Activated T-helper 17 cell treated with anti-CD3 and anti-CD28 coated beads, Interleukin-2, amount 50 U/mL, for 72 hours (primary cell): ENCODE measurements around the gene QRSL1. TPM values are rescaled to one million over a fixed set of nuclear protein-coding genes. Genes with fewer than 3 reads are reported as not detected.
"Not testable (repeated sequence)": the region's sequence is repeated elsewhere in the genome, so short reads cannot be mapped to it uniquely, and the experiment has no call there.

ENCODE experiments used
- ATAC-seq: fragments of 150-1000 bp; cut with Tn5 transposase; replicated peaks from 2 replicates; pipeline ENCODE4 v1.10.0; 2021; ENCODE audit warnings: mild to moderate bottlenecking, moderate library complexity
- H3K27ac Mint-ChIP-seq: one replicate; pipeline ENCODE4 v1.8.0; 2022; ENCODE audit warnings: mixed read lengths
- H3K27me3 Mint-ChIP-seq: one replicate; pipeline ENCODE4 v1.8.0; 2022; ENCODE audit warnings: mixed read lengths
- H3K36me3 Mint-ChIP-seq: one replicate; pipeline ENCODE4 v1.8.0; 2022; ENCODE audit warnings: low read depth, mild to moderate bottlenecking, mixed read lengths
- H3K4me1 Mint-ChIP-seq: one replicate; pipeline ENCODE4 v1.8.0; 2022; ENCODE audit warnings: mixed read lengths
- H3K4me3 Mint-ChIP-seq: one replicate; pipeline ENCODE4 v1.8.0; 2022; ENCODE audit warnings: mild to moderate bottlenecking, mixed read lengths
- H3K9me3 Mint-ChIP-seq: one replicate; pipeline ENCODE4 v1.8.0; 2022; ENCODE audit warnings: mixed read lengths
- total RNA-seq, 2 donors: library from RNA; stranded (reverse); gene quantifications; one replicate each; pipeline ENCODE4 v1.2.3, GENCODE V29; 2022

The QRSL1 gene
- total RNA-seq, 2 donors from 2014 or later, result 10.9 to 18.2 TPM

DNA sequence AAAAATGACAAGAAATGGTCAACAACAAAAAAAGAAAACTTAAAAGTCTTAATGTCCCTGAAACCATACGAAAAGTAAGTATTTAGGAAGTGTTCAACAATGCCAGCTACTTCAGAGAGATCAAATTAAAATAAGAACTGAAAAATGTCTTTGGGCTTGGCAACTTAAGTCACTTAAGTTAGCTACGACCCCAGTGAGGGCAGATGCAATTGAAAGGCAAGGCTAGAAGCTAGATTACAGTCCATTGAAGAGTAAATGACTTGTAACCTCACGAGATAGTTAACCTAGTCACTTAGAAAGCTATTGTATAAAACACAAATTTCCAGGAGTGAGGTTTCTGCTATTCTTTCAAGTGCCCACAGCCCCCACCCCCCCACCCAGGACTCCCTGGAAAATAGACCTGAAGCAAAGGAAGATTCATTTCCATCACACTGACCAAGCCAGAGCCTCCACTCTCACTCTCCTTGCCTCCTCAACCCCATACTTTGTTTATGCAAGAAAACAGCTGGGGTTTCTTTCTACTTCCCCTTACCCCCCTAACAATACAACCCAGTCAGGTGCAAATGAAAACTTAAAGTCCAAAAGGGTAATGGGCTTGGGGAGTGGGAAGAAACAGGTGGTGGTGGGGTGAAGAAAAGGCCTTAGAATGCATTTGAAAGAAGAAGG is 14.7 kb upstream of the QRSL1 start:
- ATAC-seq, result no peak
- Mint-ChIP-seq H3K36me3 (peaks cover 45% of the 10 kb centered on the region), H3K27ac (peak overlapping the region; percentile 44), H3K27me3 (no peaks in the 10 kb centered on the region), H3K9me3 (no peaks in the 10 kb centered on the region), H3K4me3 (no peak overlapping the region), H3K4me1 (peaks cover 19% of the 10 kb centered on the region)

DNA sequence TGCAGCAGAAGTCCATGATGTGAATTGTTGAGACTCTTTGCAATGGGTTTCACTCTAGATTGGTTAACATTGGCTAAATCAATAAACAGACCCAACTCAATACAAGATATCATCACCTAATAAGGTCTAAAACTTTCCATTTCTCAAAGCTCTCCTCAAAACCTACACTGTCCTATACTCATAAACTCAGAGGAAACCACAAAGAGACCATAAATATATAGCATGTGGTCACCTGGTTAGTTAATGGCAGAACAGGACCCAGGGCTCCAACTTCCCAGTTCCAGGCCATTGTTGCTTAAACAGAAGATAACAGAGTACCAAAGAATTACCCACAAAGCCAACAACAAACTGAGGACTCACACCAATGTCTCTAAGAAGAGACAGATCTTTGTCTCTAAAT is 12.1 kb upstream of the QRSL1 start:
- no peaks in the 10 kb centered on the region for H3K9me3 Mint-ChIP-seq
- peaks cover 19% of the 10 kb centered on the region for H3K4me1 Mint-ChIP-seq
- H3K4me3 Mint-ChIP-seq, result no peak overlapping the region
- ATAC-seq, result no peak
- H3K27ac Mint-ChIP-seq, result no peak overlapping the region
- H3K36me3 Mint-ChIP-seq, result peaks cover 50% of the 10 kb centered on the region
- no peaks in the 10 kb centered on the region for H3K27me3 Mint-ChIP-seq

DNA sequence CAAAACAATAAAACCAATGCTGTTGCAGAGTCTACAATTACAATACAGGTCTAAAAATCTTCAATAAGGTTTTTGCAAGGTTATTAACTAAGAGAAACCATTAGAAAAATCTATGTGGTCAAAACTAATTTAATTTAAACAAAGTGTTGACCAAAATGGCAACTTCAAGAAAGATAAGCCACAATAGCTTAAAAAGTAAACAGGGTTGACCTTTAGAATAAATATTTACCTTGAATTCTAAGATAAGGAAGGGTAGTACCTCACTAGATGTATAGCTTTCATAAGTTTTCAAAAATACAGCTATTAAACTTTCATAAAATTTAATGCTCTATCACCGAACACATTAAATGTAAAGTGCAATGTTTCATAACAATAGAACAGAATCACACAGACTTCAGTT is 11.5 kb upstream of the QRSL1 start:
- Mint-ChIP-seq H3K9me3 (no peaks in the 10 kb centered on the region), H3K4me3 (no peak overlapping the region), H3K36me3 (peaks cover 50% of the 10 kb centered on the region), H3K27ac (no peak overlapping the region), H3K27me3 (no peaks in the 10 kb centered on the region), H3K4me1 (peaks cover 15% of the 10 kb centered on the region)
- ATAC-seq, result no peak

DNA sequence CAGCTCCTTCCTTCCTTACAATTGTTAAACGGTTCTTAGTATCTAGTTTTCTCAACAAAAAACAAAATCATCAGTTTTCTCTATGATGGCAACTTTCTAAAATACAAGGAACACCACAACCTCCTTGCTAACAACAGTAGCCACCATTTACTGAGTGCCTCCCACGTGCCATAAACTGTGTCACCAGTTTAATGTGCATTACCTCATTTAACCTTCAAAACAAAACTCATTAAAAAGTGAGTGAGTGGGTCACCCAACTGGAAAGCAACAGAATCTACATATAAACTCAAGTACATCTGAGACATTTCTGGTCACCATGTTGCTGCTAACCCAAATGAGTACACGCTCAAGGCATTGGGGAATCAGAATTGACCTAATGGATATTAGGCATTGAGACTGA is 11.1 kb upstream of the QRSL1 start:
- peaks cover 45% of the 10 kb centered on the region for H3K36me3 Mint-ChIP-seq
- H3K9me3 Mint-ChIP-seq, result no peaks in the 10 kb centered on the region
- no peaks in the 10 kb centered on the region for H3K27me3 Mint-ChIP-seq
- no peak overlapping the region for H3K4me3 Mint-ChIP-seq
- H3K4me1 Mint-ChIP-seq, result peaks cover 11% of the 10 kb centered on the region
- ATAC-seq, result no peak
- H3K27ac Mint-ChIP-seq, result no peak overlapping the region

DNA sequence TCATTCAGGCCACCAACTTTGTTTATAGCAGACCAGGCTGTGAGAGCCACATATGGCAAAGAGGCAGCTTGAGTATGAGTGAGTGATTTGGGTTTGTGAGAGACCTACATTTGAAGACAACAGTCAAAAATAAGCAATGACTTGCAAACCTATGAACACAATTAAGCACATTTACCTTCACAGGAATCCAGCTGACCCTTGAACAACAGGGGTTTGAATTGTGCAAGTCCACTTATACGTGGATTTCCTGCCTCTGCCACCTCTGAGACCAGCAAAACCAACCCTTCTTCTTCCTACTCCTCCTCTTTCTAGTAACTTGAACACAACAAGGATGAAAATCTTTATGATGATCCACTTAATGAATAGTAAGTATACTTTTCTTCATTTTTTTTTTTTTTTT is 10.2 kb upstream of the QRSL1 start:
- no peak overlapping the region for H3K27ac Mint-ChIP-seq
- H3K36me3 Mint-ChIP-seq, result peaks cover 36% of the 10 kb centered on the region
- no peaks in the 10 kb centered on the region for H3K27me3 Mint-ChIP-seq
- H3K4me1 Mint-ChIP-seq, result peaks cover 2% of the 10 kb centered on the region
- no peak overlapping the region for H3K4me3 Mint-ChIP-seq
- no peak for ATAC-seq
- H3K9me3 Mint-ChIP-seq, result no peaks in the 10 kb centered on the region

DNA sequence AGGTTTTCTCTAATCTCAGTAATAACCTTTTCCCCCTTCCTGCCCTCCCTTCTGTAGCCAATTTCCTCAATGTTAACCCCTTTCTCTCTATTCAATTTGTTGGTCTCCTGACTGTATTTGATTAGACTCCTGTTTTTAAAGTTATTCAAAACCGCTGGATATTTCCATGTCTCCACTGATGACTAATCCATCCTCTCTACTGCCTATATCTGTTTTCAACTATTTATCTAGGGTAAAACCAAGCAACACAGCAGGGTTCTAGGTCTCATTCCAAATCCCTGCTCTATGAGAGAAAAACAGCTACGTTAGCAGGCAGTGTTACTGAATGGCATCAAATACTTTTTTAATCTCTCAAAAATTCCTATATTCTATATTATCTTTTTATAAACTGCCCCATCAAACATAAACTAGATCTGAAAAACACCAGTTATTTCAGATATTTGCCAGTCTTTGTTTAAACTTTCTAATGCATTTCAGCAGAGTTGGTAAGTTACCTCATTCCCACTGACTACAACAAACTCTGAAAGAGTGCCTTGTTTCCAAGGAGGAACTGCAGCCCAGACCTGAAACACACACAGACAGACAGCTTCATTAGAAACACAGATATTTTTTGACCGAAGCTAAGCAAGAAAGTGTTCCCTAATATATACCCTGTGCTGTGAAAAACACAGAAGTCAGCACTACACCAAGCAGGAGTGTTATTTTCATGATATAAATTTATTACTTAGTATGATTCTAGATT is 8.3 kb upstream of the QRSL1 start:
- no peak for ATAC-seq
- Mint-ChIP-seq H3K9me3 (no peaks in the 10 kb centered on the region), H3K36me3 (peaks cover 26% of the 10 kb centered on the region), H3K27me3 (no peaks in the 10 kb centered on the region), H3K4me1 (peaks cover 3% of the 10 kb centered on the region), H3K27ac (no peak overlapping the region), H3K4me3 (no peak overlapping the region)

DNA sequence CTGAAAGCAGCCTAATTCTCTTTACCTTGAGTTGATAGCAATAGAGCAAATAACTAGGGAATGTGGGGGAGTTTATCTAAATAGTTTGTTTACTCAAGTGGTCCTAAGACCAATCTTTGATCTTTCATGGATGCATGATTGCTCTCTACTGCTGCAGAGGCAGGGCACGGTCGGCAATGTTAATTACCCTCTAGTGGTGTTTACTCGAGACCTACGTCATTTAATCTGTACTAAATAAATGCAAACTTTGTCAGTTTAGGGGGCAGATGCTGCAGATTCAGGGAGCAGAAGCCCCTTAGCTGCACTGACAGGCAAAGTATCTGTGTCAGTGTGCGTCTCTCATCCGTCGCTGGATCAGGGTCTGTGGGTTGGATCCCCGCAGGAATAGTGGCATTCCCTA is 7.0 kb upstream of the QRSL1 start:
- peaks cover 20% of the 10 kb centered on the region for H3K36me3 Mint-ChIP-seq
- peaks cover 3% of the 10 kb centered on the region for H3K4me1 Mint-ChIP-seq
- H3K27ac Mint-ChIP-seq, result no peak overlapping the region
- H3K9me3 Mint-ChIP-seq, result no peaks in the 10 kb centered on the region
- ATAC-seq, result no peak
- no peaks in the 10 kb centered on the region for H3K27me3 Mint-ChIP-seq
- H3K4me3 Mint-ChIP-seq, result no peak overlapping the region

DNA sequence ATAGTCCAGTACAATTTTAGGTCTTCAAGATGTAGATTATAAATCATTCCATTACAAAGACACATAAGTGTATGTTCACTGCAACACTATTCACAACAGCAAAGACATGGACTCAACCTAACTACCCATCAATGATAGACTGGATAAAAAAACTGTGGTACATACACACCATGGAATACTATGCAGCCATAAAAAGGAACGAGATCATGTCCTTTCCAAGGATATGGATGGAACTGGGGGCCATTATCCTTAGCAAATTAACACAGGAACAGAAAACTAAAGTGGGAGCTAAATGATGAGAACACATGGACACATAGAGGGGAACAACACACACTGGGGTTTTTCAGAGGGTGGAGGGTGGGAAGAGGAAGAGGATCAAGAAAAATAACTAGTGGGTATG is 6.3 kb upstream of the QRSL1 start:
- no peak overlapping the region for H3K27ac Mint-ChIP-seq
- H3K4me1 Mint-ChIP-seq, result peaks cover 3% of the 10 kb centered on the region
- ATAC-seq, result no peak
- H3K9me3 Mint-ChIP-seq, result no peaks in the 10 kb centered on the region
- H3K4me3 Mint-ChIP-seq, result no peak overlapping the region
- H3K36me3 Mint-ChIP-seq, result peaks cover 19% of the 10 kb centered on the region
- H3K27me3 Mint-ChIP-seq, result no peaks in the 10 kb centered on the region

DNA sequence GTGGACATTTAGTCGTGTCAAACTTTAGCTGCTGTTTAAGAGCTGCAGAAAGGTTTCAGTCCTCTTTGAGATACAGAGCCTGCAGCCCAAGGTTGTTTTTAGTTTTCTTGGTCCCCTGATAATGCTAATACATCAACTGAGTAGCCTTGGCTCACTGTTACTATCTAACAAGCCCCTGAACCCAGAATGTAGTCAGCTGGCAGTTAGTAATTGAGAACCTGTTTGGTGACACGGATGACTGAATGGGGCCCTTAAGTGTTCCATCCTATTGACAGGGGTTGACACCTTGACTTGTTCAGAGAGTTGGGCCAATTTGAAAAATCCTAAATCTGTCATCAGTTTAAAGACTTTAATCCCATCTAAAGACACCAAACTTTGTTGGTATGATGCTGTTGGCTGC is 2.9 kb upstream of the QRSL1 start:
- H3K36me3 Mint-ChIP-seq, result peaks cover 9% of the 10 kb centered on the region
- H3K4me3 Mint-ChIP-seq, result no peak overlapping the region
- H3K27ac Mint-ChIP-seq, result no peak overlapping the region
- H3K4me1 Mint-ChIP-seq, result peaks cover 13% of the 10 kb centered on the region
- no peaks in the 10 kb centered on the region for H3K9me3 Mint-ChIP-seq
- H3K27me3 Mint-ChIP-seq, result no peaks in the 10 kb centered on the region
- ATAC-seq, result no peak

DNA sequence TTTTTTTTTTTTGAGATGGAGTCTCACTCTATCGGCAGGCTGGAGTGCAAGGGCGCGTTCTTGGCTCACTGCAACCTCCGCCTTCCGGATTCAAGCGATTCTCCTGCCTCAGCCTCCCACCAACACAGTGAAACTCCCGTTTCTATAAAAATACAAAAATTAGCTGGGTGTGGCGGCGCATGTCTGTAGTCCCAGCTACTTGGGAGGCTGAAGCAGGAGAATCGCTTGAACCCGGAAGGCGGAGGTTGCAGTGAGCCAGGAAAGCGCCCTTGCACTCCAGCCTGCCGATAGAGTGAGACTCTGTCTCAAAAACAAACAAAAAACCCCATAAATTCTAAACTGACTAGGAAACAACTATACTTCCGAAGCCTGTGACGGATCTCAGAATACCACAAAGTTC is 1.6 kb upstream of the QRSL1 start:
- H3K27ac Mint-ChIP-seq, ATAC-seq, H3K36me3 Mint-ChIP-seq, H3K9me3 Mint-ChIP-seq, H3K27me3 Mint-ChIP-seq: not testable (repeated sequence)
- H3K4me3 Mint-ChIP-seq, result peak overlapping the region; percentile 98
- peaks cover 13% of the 10 kb centered on the region for H3K4me1 Mint-ChIP-seq

DNA sequence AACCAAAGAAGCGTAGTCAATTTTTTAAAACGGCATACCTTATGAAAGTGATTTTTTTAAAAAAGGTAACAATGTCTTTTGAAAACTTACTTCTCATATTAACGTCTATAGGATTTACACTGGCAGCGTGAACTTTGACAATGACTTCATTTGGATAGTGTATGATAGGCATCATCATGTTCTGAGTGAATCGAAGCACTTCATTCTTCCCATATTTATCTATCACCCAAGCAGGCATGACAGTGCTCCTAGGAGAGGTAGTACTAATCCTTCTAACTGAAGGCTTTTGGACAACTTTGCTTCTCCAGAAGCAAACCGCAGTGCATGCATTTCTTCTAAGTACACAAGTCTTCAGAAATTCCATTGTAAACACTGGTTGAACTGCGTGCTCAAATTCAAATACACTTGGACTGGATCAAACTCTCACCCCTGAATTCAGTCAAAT is 698 bp upstream of the QRSL1 start:
- Mint-ChIP-seq H3K27ac (peak overlapping the region; percentile 98), H3K27me3 (no peaks in the 10 kb centered on the region), H3K36me3 (no peaks in the 10 kb centered on the region), H3K9me3 (no peaks in the 10 kb centered on the region), H3K4me1 (peaks cover 13% of the 10 kb centered on the region), H3K4me3 (peak overlapping the region; percentile 98)
- ATAC-seq, result peak; percentile 36

DNA sequence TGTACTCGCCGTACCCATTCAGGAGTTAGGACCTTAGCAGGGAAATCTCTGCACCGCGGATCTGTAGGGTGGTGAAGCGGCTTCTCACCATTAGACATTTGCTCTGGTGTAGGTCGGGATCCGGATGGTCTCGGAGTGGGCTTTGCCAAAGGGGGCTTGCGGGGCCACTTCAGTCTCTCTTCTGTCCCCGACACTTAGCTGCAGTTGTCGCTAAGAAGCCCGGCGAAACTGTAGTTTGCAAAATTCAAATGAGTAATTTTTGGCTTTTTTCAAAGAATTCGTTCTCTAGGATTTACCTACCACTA is 433 bp downstream of the QRSL1 start:
- Mint-ChIP-seq H3K36me3 (peaks cover 3% of the 10 kb centered on the region), H3K27ac (peak overlapping the region; percentile 98), H3K9me3 (no peaks in the 10 kb centered on the region), H3K27me3 (no peaks in the 10 kb centered on the region), H3K4me3 (peak overlapping the region; percentile 98), H3K4me1 (peaks cover 17% of the 10 kb centered on the region)
- no peak for ATAC-seq

DNA sequence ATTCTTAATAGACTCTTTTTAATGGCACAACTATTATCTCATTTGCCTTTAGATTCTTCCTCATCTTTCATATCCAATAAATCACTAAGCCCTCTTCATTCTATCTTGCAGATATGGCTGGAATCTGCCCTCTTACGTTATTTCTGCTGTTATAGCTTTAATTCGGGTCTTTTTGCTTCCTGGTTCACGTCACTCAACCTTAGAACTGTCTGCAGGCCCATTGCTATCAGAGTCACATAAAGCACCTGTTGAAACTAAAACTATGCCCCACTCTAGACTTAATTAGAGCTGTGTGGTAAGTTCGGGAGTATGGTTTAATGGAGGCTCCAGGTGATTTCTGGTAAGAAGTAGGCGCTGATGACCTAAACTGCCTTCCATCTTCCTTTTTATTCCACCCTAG is 988 bp downstream of the QRSL1 start:
- ATAC-seq, result no peak
- peaks cover 19% of the 10 kb centered on the region for H3K4me1 Mint-ChIP-seq
- H3K27ac Mint-ChIP-seq, result peak overlapping the region; percentile 98
- H3K4me3 Mint-ChIP-seq, result peak overlapping the region; percentile 98
- H3K9me3 Mint-ChIP-seq, result no peaks in the 10 kb centered on the region
- peaks cover 8% of the 10 kb centered on the region for H3K36me3 Mint-ChIP-seq
- H3K27me3 Mint-ChIP-seq, result no peaks in the 10 kb centered on the region

DNA sequence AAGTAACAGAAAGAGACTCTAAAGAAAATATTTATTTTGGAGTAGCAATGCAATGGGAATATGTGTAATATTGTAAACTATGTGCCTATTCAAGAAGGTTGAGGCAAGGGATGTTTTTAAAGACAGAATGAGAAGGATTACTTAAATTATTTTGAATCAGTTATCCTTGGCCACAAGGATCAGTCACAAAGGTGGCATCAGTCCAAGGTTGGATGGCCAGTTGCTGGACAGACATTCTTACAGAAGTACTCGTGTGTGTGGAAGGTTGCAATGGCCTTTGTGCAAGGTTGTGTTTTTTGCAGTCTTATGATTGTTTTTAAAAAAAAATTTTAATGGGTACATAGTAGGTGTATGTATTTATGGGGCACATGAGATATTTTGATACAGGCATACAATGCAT is 2.0 kb downstream of the QRSL1 start:
- Mint-ChIP-seq H3K9me3 (no peaks in the 10 kb centered on the region), H3K36me3 (peaks cover 9% of the 10 kb centered on the region), H3K4me1 (peaks cover 18% of the 10 kb centered on the region), H3K4me3 (no peak overlapping the region), H3K27me3 (no peaks in the 10 kb centered on the region), H3K27ac (no peak overlapping the region)
- no peak for ATAC-seq

DNA sequence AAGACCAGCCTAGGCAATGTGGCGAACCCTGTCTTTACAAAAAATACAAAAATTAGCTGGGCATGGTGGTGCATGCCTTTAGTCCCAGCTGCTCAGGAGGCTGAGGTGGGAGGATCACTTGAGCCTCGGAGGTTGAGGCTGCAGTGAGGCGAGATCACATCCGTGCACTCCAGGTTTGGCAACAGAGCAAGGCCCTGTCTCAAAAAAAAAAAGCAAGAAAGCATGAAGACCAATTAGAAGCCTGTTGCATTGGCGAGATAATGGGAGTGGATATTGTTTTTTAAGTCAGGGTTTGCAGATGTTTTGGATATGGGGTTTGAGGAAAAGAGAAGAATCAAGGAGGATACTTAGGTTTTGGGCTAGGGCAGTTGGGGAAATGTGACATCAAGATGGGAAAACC is 5.2 kb downstream of the QRSL1 start:
- peaks cover 13% of the 10 kb centered on the region for H3K36me3 Mint-ChIP-seq
- no peak overlapping the region for H3K4me3 Mint-ChIP-seq
- peak overlapping the region; percentile 53 for H3K27ac Mint-ChIP-seq
- H3K27me3 Mint-ChIP-seq, result no peaks in the 10 kb centered on the region
- H3K4me1 Mint-ChIP-seq, result peaks cover 27% of the 10 kb centered on the region
- no peaks in the 10 kb centered on the region for H3K9me3 Mint-ChIP-seq
- no peak for ATAC-seq
